Activated CD8-positive, alpha-beta T cell treated with anti-CD3 and anti-CD28 coated beads for 36 hours (primary cell): Measurements from ENCODE around the gene PDE2A. TPM values are rescaled to one million over a fixed set of nuclear protein-coding genes. Genes with fewer than 3 reads are reported as not detected.
A peak's percentile ranks its signal among the peaks of the same experiment; 100 is the strongest.

Experiments
- ATAC-seq: fragments of 200-7000 bp; cut with Tn5 transposase; one replicate; pipeline ENCODE4 v1.10.0; 2021; ENCODE audit warnings: mild to moderate bottlenecking, moderate library complexity
- CTCF ChIA-PET: fragments of 350-600 bp; sonication (Branson Sonifier 250); formaldehyde crosslinking; loops from one replicate; lab custom pipeline; 2021; ENCODE audit warnings: antibody characterized with exemption; lab: Charles Lee
- POLR2A ChIA-PET: fragments of 350-600 bp; sonication (Branson Sonifier 250); formaldehyde crosslinking; loops from one replicate; lab custom pipeline; 2021; ENCODE audit warnings: antibody characterized with exemption; lab: Charles Lee
- DNase-seq: peaks from one replicate; pipeline ENCODE4 v3.0.0-alpha.2; 2020
- H3K27ac Mint-ChIP-seq: one replicate; pipeline ENCODE4 v1.8.0; 2021; ENCODE audit warnings: mild to moderate bottlenecking, mixed read lengths
- H3K27me3 Mint-ChIP-seq: one replicate; pipeline ENCODE4 v1.8.0; 2021; ENCODE audit warnings: mixed read lengths
- H3K36me3 Mint-ChIP-seq: one replicate; pipeline ENCODE4 v1.8.0; 2021; ENCODE audit warnings: low read depth, mixed read lengths
- H3K4me1 Mint-ChIP-seq: one replicate; pipeline ENCODE4 v1.8.0; 2021; ENCODE audit warnings: low read depth, mixed read lengths
- H3K4me3 Mint-ChIP-seq: one replicate; pipeline ENCODE4 v1.8.0; 2021; ENCODE audit warnings: mild to moderate bottlenecking, moderate library complexity, mixed read lengths
- H3K9me3 Mint-ChIP-seq: one replicate; pipeline ENCODE4 v1.8.0; 2021; ENCODE audit warnings: mixed read lengths
- intact Hi-C: fragments of 100-400 bp; cut with micrococcal nuclease; formaldehyde crosslinking; loops from one replicate; pipeline ENCODE4 v1.10.0; 2022
- total RNA-seq, 2 experiments: library from RNA; stranded (reverse); gene quantifications; one replicate each; pipeline ENCODE4 v1.2.3, GENCODE V29; 2021
- TF ChIP-seq, protein P1 (sequence below): fragments of 200-600 bp; IDR thresholded peaks from one replicate; pipeline ENCODE4 v1.8.0; 2022; ENCODE audit warnings: antibody characterized with exemption, mild to moderate bottlenecking

Gene PDE2A
- total RNA-seq, 2 experiments from 2014 or later, result 0.14 to 0.72 TPM

DNA sequence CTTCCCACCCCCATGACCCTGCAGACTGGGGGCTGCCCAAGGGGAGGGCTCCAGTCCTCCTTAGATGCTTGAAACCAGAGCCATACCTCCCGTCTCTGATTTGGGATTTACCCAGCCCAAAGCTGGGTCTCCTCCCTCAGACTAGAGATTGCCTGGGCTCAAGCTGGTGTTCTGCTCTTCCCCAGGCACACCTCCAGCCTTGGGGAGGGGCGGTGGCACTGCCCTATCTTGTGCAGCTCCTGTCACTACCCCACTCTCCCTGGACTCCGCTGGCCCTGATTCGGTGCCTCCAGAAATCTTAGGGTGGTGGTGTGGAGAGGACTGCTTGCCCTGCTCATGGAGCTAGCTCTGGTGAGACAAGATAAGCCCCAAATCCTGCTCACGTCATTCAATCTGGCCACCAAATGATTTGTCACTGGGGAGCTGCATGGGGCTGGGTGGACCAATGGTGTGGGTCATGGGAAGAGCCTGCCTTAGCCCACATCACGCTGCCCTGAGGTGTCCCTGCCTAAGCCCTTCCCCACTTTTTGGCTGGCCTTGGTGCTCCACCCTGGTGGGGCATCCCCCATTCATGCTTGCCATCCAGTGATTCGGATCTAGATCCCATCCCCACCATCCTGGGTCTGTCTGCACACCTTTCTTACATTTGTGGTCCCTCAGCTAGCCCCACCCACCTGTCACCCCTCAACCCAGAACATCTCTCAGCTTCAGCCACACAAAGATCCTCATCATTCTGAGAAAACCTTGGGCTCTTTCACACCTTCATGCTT, 87.7 kb downstream of the PDE2A start:
- peaks cover 32% of the 10 kb centered on the region for H3K4me1 Mint-ChIP-seq
- DNase-seq (no peak), ATAC-seq (no peak)
- no peaks in the 10 kb centered on the region for H3K9me3 Mint-ChIP-seq
- H3K4me3 Mint-ChIP-seq, result no peak overlapping the region
- intact Hi-C loops, result loop anchor here (5.0 kb wide), 1 partner anchor 96 kb away; no protein-coding TSS in a partner anchor
- H3K36me3 Mint-ChIP-seq, result no peaks in the 10 kb centered on the region
- POLR2A ChIA-PET, result interaction anchor here (0.9 to 2.1 kb wide), 2 partner anchors 90 to 98 kb away, joined by 3 to 6 read pairs; no protein-coding TSS in a partner anchor
- TF ChIP-seq, protein P1, sequence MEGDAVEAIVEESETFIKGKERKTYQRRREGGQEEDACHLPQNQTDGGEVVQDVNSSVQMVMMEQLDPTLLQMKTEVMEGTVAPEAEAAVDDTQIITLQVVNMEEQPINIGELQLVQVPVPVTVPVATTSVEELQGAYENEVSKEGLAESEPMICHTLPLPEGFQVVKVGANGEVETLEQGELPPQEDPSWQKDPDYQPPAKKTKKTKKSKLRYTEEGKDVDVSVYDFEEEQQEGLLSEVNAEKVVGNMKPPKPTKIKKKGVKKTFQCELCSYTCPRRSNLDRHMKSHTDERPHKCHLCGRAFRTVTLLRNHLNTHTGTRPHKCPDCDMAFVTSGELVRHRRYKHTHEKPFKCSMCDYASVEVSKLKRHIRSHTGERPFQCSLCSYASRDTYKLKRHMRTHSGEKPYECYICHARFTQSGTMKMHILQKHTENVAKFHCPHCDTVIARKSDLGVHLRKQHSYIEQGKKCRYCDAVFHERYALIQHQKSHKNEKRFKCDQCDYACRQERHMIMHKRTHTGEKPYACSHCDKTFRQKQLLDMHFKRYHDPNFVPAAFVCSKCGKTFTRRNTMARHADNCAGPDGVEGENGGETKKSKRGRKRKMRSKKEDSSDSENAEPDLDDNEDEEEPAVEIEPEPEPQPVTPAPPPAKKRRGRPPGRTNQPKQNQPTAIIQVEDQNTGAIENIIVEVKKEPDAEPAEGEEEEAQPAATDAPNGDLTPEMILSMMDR, result no peak
- H3K27ac Mint-ChIP-seq, result no peak overlapping the region
- peaks cover 45% of the 10 kb centered on the region for H3K27me3 Mint-ChIP-seq
- CTCF ChIA-PET, result interaction anchor here (1.0 to 12.1 kb wide), 19 partner anchors 8 to 139 kb away, joined by 3 to 171 read pairs (median 5); no protein-coding TSS in a partner anchor

- TF ChIP-seq, protein P1, result peak; percentile 92
- Mint-ChIP-seq H3K27ac (no peak overlapping the region), H3K4me3 (peak overlapping the region; percentile 62), H3K27me3 (peaks cover 38% of the 10 kb centered on the region), H3K4me1 (peaks cover 25% of the 10 kb centered on the region), H3K9me3 (no peaks in the 10 kb centered on the region), H3K36me3 (no peaks in the 10 kb centered on the region)
- intact Hi-C loops, result loop anchor here (2.0 to 5.0 kb wide), 2 partner anchors 59 to 96 kb away; no protein-coding TSS in a partner anchor
- ChIA-PET CTCF (interaction anchor here (0.5 to 12.1 kb wide), 21 partner anchors 12 to 1008 kb away, joined by 3 to 171 read pairs (median 4); no protein-coding TSS in a partner anchor), POLR2A (interaction anchor here (2.1 kb wide), 1 partner anchor 91 kb away, joined by 6 read pairs; no protein-coding TSS in a partner anchor)
- DNase-seq (peak; percentile 72), ATAC-seq (peak; percentile 86)
These were observed 88.4 kb downstream of the PDE2A start for GRCh38 chr11:72585762-72586311.

GRCh38 chr11:72584939-72585597, 89.2 kb downstream of the PDE2A start:
- H3K4me1 Mint-ChIP-seq, result peaks cover 21% of the 10 kb centered on the region
- TF ChIP-seq, protein P1, result no peak
- intact Hi-C loops, result loop anchor here (2.0 to 5.0 kb wide), 2 partner anchors 60 to 97 kb away; no protein-coding TSS in a partner anchor
- H3K27me3 Mint-ChIP-seq, result peaks cover 35% of the 10 kb centered on the region
- no peaks in the 10 kb centered on the region for H3K9me3 Mint-ChIP-seq
- H3K27ac Mint-ChIP-seq, result no peak overlapping the region
- DNase-seq (no peak), ATAC-seq (peak; percentile 15)
- ChIA-PET CTCF (interaction anchor here (0.5 to 12.1 kb wide), 16 partner anchors 11 to 1009 kb away, joined by 3 to 171 read pairs (median 4); no protein-coding TSS in a partner anchor), POLR2A (interaction anchor here (0.6 kb wide), 1 partner anchor 262 kb away, joined by 3 read pairs; no protein-coding TSS in a partner anchor)
- H3K4me3 Mint-ChIP-seq, result peak overlapping the region; percentile 62
- H3K36me3 Mint-ChIP-seq, result no peaks in the 10 kb centered on the region

- H3K4me1 Mint-ChIP-seq, result peaks cover 19% of the 10 kb centered on the region
- H3K4me3 Mint-ChIP-seq, result peak overlapping the region; percentile 62
- ChIA-PET POLR2A (interaction anchor here (0.6 kb wide), 1 partner anchor 263 kb away, joined by 3 read pairs; no protein-coding TSS in a partner anchor), CTCF (interaction anchor here (1.1 to 12.1 kb wide), 7 partner anchors 11 to 137 kb away, joined by 3 to 171 read pairs (median 11); no protein-coding TSS in a partner anchor)
- peak; percentile 56 for DNase-seq
- intact Hi-C loops, result loop anchor here (2.0 kb wide), 1 partner anchor 60 kb away; no protein-coding TSS in a partner anchor
- H3K27ac Mint-ChIP-seq, result no peak overlapping the region
- H3K27me3 Mint-ChIP-seq, result peaks cover 30% of the 10 kb centered on the region
- TF ChIP-seq, protein P1, result no peak
- no peaks in the 10 kb centered on the region for H3K9me3 Mint-ChIP-seq
- no peaks in the 10 kb centered on the region for H3K36me3 Mint-ChIP-seq
- ATAC-seq, result peak; percentile 38
These were observed 89.8 kb downstream of the PDE2A start for GRCh38 chr11:72584293-72584938.
